Peyer's patch (tissue), 4 donors: Measurements from ENCODE around the gene AP3D1.
"Not testable (repeated sequence)": the region's sequence is repeated elsewhere in the genome, so short reads cannot be mapped to it uniquely, and the experiment has no call there.

Experiments used
- CTCF ChIP-seq, 6 experiments: fragments of 450-650 bp in 4 of 6; fragments of 200-600 bp in 2 of 6; sonication (generic) in 1 of 6; IDR thresholded peaks; one replicate each; pipeline ENCODE4 v1.5.1; 2017 to 2019; ENCODE audit warnings: antibody characterized with exemption in 6 of 6, mild to moderate bottlenecking in 3 of 6, moderate library complexity in 1 of 6
- POLR2A ChIP-seq, 2 donors: fragments of 450-650 bp; IDR thresholded peaks; one replicate each; pipeline ENCODE4 v1.5.1; 2017; ENCODE audit warnings: antibody characterized with exemption in 2 of 2, mild to moderate bottlenecking in 2 of 2, moderate library complexity in 2 of 2

DNA sequence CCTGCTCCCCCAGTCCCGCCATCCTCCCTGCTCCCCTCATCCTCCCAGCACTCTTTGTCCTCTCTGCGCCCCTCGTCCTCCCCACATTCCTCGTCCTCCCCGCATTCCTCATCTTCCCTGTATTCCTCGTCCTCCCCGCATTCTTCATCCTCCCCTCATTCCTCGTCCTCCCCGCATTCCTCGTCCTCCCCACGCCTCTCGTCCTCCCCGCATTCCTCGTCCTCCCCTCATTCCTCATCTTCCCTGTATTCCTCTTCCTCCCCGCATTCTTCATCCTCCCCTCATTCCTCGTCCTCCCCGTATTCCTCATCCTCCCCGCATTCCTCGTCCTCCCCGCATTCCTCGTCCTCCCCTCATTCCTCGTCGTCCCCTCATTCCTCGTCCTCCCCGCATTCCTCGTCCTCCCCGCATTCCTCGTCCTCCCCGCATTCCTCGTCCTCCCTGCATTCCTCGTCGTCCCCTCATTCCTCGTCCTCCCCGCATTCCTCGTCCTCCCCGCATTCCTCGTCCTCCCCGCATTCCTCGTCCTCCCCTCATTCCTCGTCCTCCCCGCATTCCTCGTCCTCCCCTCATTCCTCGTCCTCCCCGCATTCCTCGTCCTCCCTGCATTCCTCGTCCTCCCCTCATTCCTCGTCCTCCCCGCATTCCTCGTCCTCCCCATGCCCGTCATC is 49.4 kb upstream of the AP3D1 start:
- TF ChIP-seq CTCF, POLR2A (IDR thresholded peaks at IDR 0.05): not testable (repeated sequence)
